ENCODE measurements around the gene TTC3.
"Not testable (repeated sequence)": the region's sequence is repeated elsewhere in the genome, so short reads cannot be mapped to it uniquely, and the experiment has no call there.

DNA sequence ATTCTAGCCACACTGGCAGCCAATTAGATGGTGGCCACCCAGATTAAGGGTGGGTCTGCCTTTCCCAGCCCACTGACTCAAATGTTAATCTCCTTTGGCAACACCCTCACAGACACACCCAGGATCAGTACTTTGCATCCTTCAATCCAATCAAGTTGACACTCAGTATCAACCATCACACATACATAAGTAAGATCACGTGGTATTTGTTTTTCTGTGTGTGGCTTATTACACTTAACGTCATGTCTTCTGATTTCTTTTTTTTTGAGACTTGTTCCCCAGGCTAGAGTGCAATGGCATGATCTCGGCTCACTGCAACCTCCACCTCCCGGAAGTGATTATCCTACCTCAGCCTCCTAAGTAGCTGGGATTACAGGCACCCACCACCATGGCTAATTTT lies 38.7 kb upstream of the TTC3 start:
- TF ChIP-seq SRSF3 (IDR thresholded peaks at IDR 0.05; ENCODE audit: insufficient read depth, low read length); CTBP1 (IDR thresholded peaks at IDR 0.05; ENCODE audit: borderline replicate concordance); SP1 (CRISPR knock-in tag; IDR thresholded peaks at IDR 0.05): not testable (repeated sequence)
